NB4 (cell line): Measurements from ENCODE around the gene APOA4.

Experiments
- DNase-seq: peaks from one replicate; pipeline ENCODE4 v3.0.0; 2010; ENCODE audit warnings: low read depth
- H3K4me3 ChIP-seq: one replicate; pipeline ENCODE4 v1.5.1; 2011; ENCODE audit warnings: mild to moderate bottlenecking, low read depth, low read length, moderate library complexity
- CTCF ChIP-seq: IDR thresholded peaks from one replicate; pipeline ENCODE4 v1.5.1; 2012; ENCODE audit warnings: low read depth, low read length
- MAX ChIP-seq: IDR thresholded peaks from 2 replicates; pipeline ENCODE4 v1.6.1; 2011; ENCODE audit warnings: low read depth, low read length
- MYC ChIP-seq: IDR thresholded peaks from 2 replicates; pipeline ENCODE4 v1.6.1; 2011; ENCODE audit warnings: low read depth, low read length
- POLR2A ChIP-seq: IDR thresholded peaks from 2 replicates; pipeline ENCODE4 v1.6.1; 2011; ENCODE audit warnings: mild to moderate bottlenecking; ENCODE audit not compliant: insufficient read length; ENCODE audit errors: extremely low read depth

Gene APOA4

DNA sequence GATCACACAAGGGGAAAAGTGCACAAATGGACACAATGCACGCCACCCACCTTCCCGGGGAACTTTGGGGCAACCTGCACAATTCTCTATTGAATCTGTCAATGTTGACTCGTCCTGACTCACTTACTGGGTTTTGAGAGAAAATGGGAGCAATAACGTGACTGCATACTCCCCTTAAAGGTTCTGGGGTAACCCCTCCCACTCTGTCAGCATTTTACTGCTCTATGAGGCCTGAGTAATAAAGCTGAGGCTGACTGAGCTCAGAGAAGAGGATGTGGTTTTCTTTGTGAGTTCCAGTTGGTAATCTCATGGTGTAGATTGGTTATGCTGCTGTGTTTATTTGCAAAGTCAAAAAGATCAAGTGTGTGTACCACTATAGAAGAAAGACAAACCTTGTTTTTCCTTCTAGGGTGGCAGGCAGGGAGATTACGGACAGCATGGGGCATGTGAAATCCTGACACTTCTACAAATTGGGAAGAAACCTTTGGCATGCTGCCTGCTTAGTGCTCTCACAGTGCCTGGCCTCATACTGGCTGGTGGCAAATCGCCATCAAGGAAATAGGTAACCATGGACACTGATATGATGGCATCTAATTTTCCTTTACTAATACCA, 30.5 kb upstream of the APOA4 start:
- TF ChIP-seq CTCF (no peak), MYC (peak; percentile 93), MAX (peak; percentile 82), POLR2A (peak; percentile 43)
- peak overlapping the region; percentile 8 for H3K4me3 ChIP-seq
- DNase-seq, result peak; percentile 97

DNA sequence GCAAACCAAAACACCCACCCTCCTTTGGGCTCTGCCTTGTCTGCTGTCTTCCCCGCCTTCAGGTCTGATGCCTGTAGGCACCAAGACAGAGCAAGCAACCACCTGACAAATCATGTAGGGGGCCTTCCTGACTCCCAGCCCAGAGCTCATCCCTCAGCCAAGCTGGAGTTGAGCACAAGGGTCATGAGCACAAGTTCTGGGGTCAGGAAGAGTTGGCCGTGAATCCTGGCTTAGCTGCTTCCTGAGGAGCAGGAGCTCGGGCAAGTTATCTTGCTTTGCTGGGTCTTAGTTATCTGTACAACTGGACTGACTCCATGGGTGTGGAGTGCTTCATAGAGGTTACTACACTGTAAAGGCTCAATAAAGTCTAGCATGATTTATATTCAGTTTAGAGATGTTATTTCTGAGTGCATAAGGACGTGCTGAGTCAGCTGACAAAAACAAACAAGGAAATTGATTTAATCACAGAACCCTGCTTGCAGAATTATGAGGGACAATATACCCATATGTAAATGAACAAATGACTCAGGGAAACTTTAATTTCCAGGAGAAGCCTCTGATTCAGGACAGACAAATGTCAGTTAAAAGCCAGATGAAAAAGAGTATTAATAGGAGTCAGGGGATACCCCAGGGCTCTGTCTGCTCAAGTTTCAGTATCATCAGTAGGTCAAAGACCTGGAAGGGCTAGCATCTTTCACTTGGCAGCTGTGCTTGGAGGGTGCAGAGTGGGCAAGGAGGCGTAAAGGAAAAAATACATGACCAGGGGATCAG, 29.3 kb upstream of the APOA4 start:
- H3K4me3 ChIP-seq, result peak overlapping the region; percentile 40
- peak; percentile 77 for DNase-seq
- no peak for TF ChIP-seq CTCF
- no peak for TF ChIP-seq MYC
- no peak for TF ChIP-seq POLR2A
- TF ChIP-seq MAX, result no peak

GRCh38 chr11:116851626-116852025, 28.5 kb upstream of the APOA4 start:
- peak; percentile 98 for DNase-seq
- TF ChIP-seq MAX, result peak; percentile 73
- TF ChIP-seq CTCF, result no peak
- peak; percentile 80 for TF ChIP-seq MYC
- no peak for TF ChIP-seq POLR2A
- H3K4me3 ChIP-seq, result peak overlapping the region; percentile 42

DNA sequence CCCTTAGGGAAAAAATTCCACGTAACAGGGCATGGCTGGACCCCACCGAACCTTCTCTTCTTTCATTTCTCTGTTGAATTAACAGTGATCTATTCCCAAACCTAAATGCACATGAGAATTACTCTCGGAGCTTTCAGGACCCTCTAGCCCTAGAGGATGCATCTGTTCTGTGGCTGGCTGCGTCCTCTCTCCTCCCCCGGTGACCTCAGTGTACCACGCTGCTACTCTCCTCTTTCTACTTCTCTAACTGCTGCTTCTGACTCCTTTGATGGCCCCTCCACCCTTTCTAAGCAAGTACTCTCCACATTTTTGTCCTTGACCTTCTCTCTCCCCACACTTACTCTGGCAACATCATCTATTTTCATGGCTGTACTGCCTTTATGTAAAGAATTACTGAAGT, 26.4 kb upstream of the APOA4 start:
- H3K4me3 ChIP-seq, result no peak overlapping the region
- peak; percentile 82 for DNase-seq
- TF ChIP-seq MAX, result peak; percentile 41; the same call in 1 of the 2 replicates
- peak; percentile 48; the same call in 1 of the 2 replicates for TF ChIP-seq MYC
- no peak for TF ChIP-seq CTCF

- no peak overlapping the region for H3K4me3 ChIP-seq
- TF ChIP-seq MAX (no peak), POLR2A (no peak), CTCF (no peak)
- no peak for DNase-seq
These were observed 26.0 kb upstream of the APOA4 start for GRCh38 chr11:116849060-116849459.
